NCI-H2081 treated with DMSO at 0.1 percent for 48 hours (cell line): Measurements from ENCODE around the gene GAK.

Source experiments
- DNase-seq: peaks from one replicate; lab custom pipeline; 2025; lab: John Stamatoyannopoulos, UW

GAK gene

DNA sequence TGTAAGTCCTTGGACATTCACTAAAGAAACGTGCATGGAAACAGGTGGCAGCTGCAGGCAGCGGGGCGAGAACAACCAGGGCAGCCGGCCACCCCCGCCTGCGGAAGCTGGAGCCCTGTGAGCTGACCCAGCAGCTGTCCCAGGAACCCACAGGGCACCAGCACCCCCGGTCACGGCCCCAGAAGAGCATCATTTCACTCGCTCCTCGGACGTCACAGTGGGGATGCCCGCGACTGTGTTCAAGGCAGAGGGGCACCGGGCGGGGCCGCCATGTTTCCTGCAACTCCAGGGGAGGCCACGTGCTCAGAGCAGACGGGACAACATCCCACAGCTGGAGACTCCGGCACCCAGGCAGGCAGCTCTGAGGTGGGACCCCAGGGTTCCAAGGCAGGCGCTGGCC is 61.2 kb downstream of the GAK start:
- no peak for DNase-seq

DNA sequence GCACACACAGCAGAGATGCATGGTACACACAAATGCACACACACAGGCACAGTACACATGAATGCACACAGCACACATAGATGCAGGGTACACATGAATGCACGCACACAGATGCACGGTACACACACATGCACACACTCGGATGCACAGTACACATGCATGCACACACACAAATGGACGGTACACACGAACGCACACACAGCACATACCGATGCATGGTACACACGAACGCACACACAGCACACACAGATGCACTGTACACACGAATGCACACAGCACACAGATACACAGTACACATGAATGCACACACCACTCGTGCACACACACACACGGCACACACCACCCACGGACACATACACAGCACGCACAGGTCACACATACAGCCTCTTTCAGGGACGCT is 62.3 kb downstream of the GAK start:
- DNase-seq, result no peak

DNA sequence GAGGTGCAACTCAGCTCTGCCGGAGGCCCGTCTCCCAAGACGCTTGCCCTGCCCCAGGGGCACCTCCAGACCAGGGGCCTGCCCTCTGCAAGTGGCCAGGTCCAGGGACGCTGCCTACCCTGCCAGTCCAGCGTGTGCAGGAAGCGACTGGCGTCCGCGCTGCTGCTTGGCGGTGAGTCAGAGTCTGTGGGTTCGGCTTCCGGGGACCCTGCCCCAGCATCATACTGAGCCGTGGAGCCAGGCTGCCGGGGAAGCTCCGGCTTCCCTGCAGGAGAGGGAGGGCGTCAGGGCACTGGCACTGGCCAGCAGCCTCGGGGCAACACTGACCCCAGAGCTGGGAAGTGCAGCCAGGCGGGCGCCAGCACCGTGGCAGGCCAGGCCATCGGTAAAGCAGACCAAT is 63.7 kb downstream of the GAK start:
- no peak for DNase-seq

DNA sequence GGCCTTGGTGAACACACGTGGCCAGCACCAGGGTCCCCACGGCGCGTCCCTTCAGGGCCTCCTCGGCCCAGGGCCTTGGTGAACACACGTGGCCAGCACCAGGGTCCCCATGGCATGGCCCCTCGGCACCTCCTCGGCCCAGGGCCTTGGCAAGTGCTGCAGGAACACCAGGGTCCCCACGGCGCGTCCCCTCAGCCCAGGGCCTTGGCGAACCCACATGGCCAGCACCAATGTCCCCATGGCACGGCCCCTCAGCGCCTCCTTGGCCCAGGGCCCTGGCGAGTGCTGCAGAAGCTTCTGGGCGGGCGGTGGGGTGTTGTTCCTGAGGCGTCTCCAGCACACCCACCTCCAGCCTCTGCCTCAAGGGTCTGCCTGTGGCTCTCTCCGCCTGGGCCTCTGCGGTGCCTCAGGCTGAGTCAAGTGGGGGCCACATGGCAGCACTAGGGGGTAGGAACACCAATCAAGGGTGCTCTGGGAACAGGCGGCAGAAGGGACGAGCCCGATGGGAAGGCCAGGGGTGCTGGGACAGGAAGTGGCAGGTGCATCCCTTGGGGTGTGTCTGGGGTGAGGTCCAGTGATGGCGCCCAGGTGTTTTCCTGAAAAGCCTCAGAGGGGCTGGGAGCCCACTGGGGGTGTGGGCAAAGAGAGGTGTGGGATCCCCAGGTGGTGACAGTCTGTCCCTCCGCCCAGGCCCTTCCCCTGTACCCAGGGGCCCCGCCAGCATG is 64.4 kb downstream of the GAK start:
- DNase-seq, result no peak

DNA sequence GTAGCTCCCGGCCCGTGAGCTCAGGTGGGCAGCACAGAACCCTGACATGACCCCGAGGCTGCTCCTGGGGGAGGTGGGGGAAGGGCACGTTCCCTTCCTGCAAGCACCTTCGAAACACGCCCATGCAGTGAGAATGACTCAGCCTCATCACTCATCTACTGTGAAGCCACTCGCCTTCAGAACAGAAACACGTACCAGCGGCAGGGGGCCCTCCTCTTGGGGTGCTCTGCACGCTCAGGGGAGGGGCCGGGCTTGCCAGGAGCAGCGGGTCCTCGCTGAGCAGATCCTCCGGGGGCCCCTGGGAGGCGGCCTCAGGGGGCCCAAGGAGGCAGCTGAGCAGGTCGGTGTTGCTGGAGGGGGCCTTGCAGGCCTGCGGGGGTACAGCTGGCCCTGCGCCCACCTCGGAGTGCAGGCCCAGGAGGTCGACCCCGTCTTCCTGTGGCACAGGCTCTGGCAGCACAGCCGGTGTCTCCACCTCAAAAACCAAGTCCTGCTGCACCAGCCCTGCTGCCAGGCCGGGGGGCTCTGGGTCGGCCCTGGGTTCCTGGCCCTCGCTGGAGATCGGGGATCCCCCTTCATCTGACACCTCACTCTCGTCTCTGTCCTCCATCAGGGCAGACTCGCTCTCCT is 65.2 kb downstream of the GAK start:
- DNase-seq, result no peak

DNA sequence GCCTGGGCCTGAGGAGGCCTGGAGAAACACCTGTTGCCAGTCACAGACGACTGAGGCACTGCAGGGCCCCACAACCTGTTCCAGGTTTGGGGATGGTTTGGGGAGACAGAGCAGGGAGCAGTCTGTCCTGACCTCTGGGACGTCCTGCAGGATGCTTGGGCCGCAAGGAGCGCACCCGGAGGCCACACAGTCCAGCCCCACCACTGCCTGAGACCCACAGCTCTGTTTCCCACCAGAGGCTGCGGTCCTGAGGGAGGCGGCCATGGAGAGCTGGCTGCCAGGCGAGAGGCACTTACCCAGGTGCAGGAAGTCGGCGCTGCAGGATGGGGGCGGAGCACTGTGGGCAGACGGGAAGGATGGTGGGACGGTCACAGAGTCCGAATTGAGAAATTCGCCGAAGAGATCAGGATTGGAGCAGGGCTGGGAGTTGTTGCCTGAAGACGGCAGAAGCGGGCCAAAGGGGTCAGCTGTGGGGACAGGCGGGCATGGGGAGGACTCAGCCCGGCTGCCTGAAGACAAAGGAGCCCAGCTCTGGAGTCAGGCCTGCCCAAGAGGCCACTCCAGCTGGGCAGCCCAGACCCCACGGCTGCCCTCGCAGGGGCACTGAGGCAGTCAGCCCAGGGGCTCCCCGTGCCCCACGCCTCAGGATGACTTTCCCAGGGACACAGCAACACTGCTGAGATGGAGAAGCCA is 65.9 kb downstream of the GAK start:
- DNase-seq, result no peak

DNA sequence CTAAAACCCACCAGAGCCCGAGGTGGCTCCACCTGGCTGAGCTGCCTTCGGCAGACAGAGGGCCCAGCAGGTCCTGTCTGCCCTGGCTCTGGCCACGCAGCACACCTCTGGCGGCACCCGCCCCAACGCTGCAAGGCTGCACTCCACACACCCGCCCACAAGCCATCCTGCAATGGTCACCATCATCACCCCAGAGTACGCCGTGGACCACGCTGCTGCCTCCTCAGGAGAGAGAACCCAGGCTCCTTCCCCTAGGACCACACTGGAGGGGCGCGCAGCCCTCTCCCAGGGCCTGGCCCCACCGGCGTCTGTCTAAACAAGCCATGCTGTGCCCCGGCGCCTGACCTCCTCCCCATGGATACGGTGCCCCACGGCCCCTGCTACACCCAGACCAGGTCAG is 66.5 kb downstream of the GAK start:
- DNase-seq, result no peak

DNA sequence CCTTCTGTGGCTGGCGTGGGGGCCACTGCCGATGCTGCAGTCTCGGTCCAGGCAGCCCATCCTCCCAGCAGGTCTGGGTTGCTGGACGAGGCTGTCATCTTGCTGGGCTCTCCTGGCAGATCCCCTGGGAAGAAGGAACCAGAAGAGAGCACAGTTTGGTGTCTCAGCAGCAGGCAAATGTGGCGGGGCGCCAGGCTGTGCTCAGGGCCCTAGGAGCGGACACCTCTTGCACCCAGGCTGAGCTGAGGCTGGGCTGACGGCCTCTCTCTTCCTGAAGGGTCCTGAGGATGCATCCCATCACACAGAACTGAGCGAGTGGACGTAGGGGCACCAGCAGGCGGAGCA is 67.0 kb downstream of the GAK start:
- no peak for DNase-seq

DNA sequence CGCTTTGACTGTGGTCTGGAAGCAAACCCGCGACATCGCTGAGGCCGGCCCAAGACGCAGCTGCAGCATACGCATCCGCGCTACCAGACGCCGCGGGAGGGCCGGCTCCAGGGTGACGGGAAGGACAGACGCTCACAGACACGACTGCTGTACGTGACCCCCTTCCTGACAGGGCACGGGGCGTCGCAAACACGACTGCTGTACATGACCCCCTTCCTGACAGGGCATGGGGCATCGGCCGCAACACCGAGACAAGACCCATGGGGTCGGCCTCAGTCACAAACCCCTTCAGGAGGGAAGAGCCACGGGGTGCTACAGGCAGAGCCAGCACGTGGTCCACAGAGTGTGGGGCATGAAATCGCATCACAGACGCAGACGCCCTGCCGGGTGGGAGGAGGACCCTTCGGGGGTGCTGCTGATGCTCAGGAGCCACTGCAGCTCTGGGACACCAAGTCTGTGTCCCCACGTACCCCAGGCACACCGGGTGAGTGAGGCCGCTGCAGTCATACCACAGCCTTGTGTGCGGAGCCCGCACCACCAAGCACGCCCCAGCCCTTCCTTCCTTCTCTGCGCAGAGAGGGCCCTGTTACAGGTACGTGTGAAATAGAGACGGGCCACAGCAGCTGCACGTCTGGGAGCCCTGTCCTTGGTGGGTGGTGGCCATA is 67.5 kb downstream of the GAK start:
- no peak for DNase-seq

DNA sequence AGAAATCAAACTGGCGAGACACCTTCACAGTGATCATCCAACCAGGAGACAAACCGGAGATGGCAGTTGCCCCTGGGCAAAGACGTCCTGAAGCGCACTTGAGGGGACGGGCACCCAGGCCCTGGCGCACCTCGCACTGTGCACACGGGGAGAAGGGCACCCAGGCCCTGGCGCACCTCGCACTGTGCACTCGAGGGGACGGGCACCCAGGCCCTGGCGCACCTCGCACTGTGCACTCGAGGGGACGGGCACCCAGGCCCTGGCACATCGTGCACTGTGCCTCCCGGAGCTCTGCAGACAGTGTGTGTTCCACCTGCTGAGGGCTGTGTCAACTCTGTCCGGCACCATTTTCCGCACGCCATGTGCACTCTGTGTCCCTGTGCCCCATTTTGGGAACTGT is 71.6 kb downstream of the GAK start:
- DNase-seq, result no peak

DNA sequence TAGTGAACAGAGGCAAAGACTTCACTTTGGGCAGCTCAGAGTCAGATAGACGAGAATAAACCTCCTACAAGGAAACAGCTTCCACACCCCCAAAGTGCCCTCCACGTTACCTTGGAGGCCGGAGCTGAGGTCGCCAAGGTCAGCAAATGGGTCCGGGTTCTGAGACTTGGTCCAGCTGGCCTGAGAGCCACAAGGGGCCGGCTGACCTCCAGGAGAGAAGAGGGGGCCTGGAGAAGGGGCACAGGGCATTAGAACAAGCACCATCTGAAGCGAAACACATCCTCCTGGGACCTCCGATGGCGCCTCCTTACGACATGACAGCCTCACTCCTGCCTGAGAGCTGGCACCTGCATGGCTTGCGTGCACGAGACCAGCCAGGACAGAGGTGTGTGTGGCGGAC is 72.6 kb downstream of the GAK start:
- DNase-seq, result no peak

DNA sequence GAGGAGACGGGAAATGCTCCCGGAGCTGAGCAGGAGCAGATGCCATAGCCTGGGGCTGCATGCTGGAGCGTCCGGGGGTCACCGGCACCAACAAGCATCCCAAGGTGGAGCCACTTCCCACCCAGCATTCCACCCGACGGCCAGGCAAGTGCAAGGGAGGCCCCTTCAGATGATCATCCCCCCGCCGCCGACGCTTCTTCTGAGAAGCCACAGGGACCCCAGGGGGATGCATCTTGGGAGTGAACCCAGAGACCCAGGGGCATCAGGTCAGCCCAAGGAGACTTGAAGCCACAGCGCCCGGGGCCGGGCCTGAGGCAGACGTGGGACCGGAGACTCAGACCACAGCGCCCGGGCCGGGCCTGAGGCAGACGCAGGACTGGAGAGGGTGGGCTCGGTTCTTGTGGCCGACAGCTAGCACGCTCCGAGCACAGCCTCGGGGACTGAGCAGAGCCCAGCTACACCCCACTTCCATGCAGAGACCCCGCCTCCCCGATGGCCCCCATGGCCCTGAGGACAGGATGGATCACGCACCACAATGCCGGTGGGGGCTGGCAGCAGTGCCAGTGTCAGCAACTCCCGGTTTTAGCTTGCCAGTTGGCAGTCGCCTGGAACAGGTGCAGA is 73.2 kb downstream of the GAK start:
- DNase-seq, result no peak

DNA sequence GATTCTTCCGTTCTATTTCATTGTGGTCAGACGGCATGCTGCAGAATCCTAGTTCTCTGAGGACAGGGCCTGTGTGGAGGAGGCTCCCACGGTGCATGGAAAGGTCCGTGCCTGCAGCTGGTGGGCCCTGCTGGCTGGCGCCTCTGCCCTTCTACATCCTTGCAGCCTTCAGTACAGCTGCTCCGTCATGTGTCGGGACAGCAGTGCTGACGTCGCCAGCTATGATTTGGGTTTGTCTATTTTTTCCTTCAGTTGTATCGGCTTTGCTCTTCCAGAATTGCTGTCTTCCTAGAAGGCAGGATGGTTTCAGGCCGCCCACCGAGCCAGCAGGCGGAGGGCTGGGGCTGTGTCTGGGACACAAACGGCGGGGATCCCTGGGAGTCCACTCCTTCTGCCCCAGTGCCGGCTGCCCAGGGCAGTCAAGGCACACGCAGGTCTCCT is 74.1 kb downstream of the GAK start:
- DNase-seq, result no peak

DNA sequence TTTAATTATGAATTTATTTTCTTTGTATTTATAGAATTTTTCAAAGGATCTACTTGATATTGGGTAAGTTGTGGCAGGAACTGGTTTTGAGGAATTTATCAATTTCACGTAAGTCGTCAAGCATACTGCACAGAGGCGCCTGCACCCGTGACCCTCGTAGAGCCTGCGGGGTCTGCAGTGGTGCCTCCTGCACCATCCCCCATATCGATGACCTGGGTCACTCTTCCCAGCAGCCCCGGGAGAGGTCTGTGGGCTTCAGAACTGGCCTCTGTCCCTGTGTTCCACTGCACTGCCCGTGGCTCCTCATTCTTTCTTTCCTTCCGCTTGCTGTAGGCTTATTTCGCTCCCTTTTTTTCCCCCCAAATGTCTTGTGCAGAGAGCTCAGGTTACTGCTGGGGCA is 74.7 kb downstream of the GAK start:
- no peak for DNase-seq

DNA sequence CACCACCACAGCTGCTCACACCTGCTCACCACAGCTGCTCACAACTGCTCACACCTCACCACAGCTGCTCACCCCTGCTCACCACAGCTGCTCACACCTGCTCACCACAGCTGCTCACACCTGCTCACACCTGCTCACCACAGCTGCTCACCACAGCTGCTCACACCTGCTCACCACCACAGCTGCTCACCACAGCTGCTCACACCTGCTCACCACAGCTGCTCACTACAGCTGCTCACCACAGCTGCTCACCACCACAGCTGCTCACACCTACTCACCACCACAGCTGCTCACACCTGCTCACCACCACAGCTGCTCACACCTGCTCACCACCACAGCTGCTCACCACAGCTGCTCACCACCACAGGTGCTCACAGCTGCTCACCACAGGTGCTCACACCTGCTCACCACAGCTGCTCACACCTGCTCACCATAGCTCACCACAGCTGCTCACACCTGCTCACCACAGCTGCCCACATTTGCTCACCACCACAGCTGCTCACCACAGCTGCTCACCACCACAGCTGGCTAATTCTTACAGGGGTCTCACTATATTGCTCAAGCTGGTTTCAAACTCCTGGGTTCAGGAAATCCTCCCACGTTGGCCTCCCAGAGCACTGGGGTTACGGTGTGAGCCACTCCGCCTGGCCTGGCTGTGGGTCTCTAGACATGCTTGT is 75.8 kb downstream of the GAK start:
- DNase-seq, result no peak

DNA sequence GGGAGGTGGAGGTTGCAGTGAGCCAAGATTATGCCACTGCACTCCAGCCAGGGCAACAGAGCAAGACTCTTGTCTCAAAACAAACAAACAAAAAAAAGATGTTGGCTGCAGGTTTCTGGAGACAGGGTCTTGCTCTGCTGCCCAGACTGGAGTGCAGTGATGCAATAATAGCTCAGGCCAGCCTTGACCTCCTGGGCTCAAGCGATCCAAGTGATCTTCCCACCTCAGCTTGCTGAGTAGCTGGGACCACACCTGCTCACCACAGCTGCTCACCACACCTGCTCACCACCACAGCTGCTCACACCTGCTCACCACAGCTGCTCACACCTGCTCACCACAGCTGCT is 76.3 kb downstream of the GAK start:
- DNase-seq, result no peak

DNA sequence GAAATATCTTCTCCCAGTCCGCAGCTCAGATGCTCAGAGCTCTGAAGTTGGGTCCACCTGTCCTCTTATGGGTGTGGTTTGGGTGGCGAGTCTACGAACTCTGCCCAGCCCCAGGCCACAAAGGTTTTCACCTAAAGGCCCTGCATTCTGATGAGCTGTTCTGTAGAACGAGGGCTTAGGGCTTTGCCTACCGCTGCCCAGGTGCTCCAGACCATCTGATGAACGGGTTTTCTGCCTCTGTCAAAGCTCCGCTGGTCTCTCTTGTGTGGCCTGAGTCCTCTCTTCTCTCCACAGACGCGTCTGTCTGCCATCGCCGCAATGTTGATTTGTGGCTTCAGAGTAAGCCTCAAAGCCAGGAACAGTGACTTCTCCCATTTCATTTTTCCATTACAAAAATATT is 77.8 kb downstream of the GAK start:
- DNase-seq, result no peak

DNA sequence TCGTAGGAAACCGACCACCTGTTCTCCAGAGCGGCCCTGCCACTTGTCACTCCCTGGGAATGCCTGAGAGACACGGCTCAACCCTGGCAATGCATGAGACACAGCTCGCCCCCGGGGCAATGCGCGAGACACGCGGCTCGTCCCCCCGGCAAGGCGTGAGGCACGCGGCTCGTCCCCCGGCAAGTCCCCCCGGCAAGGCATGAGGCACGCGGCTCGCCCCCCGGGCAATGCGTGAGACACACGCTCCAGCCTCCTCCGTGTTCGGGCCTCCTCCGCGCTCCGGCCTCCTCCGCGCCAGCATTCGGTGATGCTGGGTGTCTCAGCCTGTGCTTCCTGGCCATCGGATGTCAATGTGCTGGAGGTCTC is 78.7 kb downstream of the GAK start:
- DNase-seq, result no peak

DNA sequence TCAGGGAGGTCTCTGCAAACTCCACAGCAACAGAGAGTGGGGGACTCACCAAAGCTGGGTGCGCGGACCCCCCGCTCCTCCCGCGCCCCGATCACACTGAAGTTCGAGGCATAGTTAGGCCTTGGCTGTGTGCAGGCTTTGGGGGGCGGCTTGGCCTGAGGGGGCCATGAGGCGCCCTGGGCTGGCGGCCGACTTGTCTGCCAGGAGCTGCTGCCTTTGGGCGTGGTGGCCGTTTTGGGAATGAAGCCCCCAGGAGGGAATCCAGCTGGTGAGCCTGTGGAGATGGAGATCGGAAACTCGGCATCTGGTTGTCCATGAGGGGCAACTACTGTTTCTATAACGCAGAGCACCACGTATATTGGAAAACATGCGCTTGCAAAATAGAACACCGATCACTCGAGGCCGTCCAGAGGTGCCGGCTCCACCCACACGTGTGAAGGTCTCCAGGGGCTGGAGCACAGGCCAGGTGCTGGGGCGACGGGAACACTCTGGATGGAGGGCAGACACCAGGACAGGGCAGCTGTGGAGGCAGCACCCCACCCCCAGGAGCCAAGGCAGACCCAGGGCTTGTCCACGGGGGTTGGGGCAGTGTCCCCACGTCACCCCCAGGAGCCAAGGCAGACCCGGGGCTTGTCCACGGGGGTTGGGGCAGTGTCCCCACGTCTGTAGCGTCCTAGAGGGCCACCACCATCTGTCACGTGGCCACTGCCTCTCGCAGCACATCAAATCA is 80.2 kb downstream of the GAK start:
- DNase-seq, result no peak

DNA sequence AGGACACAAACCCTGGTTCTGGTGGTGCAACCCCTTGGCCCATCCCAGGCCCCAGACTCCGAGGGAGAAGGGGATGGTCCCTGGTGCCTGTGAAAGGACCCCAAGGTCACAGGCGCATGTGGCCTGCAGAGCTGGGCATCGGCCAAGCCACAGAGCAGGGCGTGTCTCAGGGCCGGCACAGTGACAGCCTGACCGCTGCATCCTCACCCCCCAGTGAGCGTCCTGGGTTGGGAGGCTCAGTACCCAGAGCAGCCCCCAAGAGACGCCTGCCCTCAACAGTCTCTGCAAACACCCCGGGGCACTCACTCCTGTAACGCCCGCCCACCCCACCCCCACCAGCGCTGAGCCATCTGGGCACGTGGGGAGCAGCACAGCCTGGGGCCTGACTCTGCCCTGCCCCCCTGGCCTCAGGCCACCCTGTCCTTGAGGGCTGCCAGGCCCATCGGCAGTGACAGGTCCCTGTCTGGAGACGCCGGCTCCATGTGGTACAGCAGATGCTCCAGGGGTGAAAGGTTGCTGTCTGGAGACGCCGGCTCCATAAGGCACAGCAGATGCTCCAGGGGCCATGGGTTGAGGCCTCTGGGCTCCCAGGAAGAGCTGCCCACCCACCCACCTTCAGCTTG is 81.7 kb downstream of the GAK start:
- DNase-seq, result no peak
